H1 (cell line): ENCODE measurements around the gene PITX1. TPM values are rescaled to one million over a fixed set of nuclear protein-coding genes. Genes with fewer than 3 reads are reported as not detected.

Source experiments
- CTCF ChIA-PET: fragments of 300-600 bp; sonication (Branson Sonifier 250); formaldehyde crosslinking; loops from one replicate; lab custom pipeline; 2021; ENCODE audit not compliant: partially characterized antibody; lab: Charles Lee
- POLR2A ChIA-PET: fragments of 300-600 bp; sonication (Branson Sonifier 250); formaldehyde crosslinking; loops from one replicate; lab custom pipeline; 2021; ENCODE audit warnings: inconsistent platforms; ENCODE audit not compliant: partially characterized antibody; lab: Charles Lee
- DNase-seq, 2 experiments: peaks; one replicate each; pipeline versions ENCODE4 v3.0.0 to v3.0.0-alpha.2; 2010 to 2022; ENCODE audit warnings: low spot score in 2 of 2, low read depth in 1 of 2, mixed read lengths in 1 of 2
- FAIRE-seq: peaks from 2 replicates; lab custom pipeline; 2011; peaks lifted over from hg19 to GRCh38; lab: Jason Lieb, UNC
- H2AFZ ChIP-seq: 2 replicates; pipeline ENCODE4 v1.8.1; 2012; ENCODE audit warnings: low read length, inconsistent platforms
- H2AK5ac ChIP-seq: 2 replicates; pipeline ENCODE4 v1.6.1; 2013; ENCODE audit warnings: low read depth, low read length
- H2BK120ac ChIP-seq: replicated peaks from 2 replicates; pipeline ENCODE3; 2013; ENCODE audit warnings: low read depth, low read length, inconsistent platforms
- H2BK12ac ChIP-seq: 2 replicates; pipeline ENCODE4 v1.6.1; 2013; ENCODE audit warnings: low read depth, low read length
- H2BK15ac ChIP-seq: 2 replicates; pipeline ENCODE4 v1.6.1; 2013; ENCODE audit warnings: low read length
- H2BK20ac ChIP-seq: 2 replicates; pipeline ENCODE4 v1.6.1; 2013; ENCODE audit warnings: low read length
- H2BK5ac ChIP-seq: 2 replicates; pipeline ENCODE4 v1.6.1; 2013; ENCODE audit warnings: low read depth, low read length
- H3K14ac ChIP-seq: 2 replicates; pipeline ENCODE4 v1.6.1; 2013; ENCODE audit warnings: inconsistent platforms; ENCODE audit not compliant: insufficient read length
- H3K18ac ChIP-seq: 2 replicates; pipeline ENCODE4 v1.6.1; 2013; ENCODE audit warnings: low read length; ENCODE audit errors: extremely low read depth
- H3K23ac ChIP-seq: 2 replicates; pipeline ENCODE4 v1.6.1; 2013; ENCODE audit warnings: inconsistent platforms; ENCODE audit not compliant: insufficient read length
- H3K23me2 ChIP-seq: 2 replicates; pipeline ENCODE4 v1.6.1; 2013; ENCODE audit warnings: low read depth, low read length
- H3K27ac ChIP-seq: 2 replicates; pipeline ENCODE4 v1.6.1; 2011; ENCODE audit warnings: low read depth, low read length, inconsistent platforms
- H3K27me3 ChIP-seq, 4 experiments: replicated peaks in 1 of 4; 1 replicate in 1 of 4; 2 replicates in 3 of 4; pipeline versions ENCODE4 v1.6.1 to v1.8.1; 2011 to 2013; ENCODE audit warnings: low read length in 3 of 4, mild to moderate bottlenecking in 3 of 4, inconsistent platforms in 2 of 4, mixed read lengths in 2 of 4, moderate library complexity in 1 of 4; ENCODE audit not compliant: control insufficient read depth in 3 of 4, insufficient read depth in 3 of 4; ENCODE audit errors: extremely low read depth in 1 of 4
- H3K36me3 ChIP-seq, 4 experiments: 2 replicates each; pipeline versions ENCODE4 v1.6.1 to v1.8.1; 2011 to 2013; ENCODE audit warnings: mild to moderate bottlenecking in 4 of 4, low read length in 3 of 4, moderate library complexity in 2 of 4, control low read depth in 1 of 4, inconsistent platforms in 1 of 4; ENCODE audit not compliant: insufficient read depth in 4 of 4, control insufficient read depth in 2 of 4
- H3K4ac ChIP-seq: replicated peaks from 2 replicates; pipeline ENCODE3; 2013; ENCODE audit warnings: low read length, low read depth, mixed read lengths, inconsistent platforms; ENCODE audit not compliant: insufficient read length
- H3K4me1 ChIP-seq, 4 experiments: replicated peaks in 1 of 4; 1 replicate in 1 of 4; 2 replicates in 3 of 4; pipeline versions ENCODE4 v1.6.1 to v1.8.1; 2011 to 2013; ENCODE audit warnings: low read length in 3 of 4, inconsistent platforms in 2 of 4, mixed read lengths in 1 of 4; ENCODE audit not compliant: insufficient read depth in 4 of 4, control insufficient read depth in 3 of 4
- H3K4me2 ChIP-seq, 2 experiments: 2 replicates each; pipeline versions ENCODE4 v1.6.1 to v1.8.1; 2011 to 2013; ENCODE audit warnings: low read depth in 2 of 2, low read length in 2 of 2, control low read depth in 1 of 2, inconsistent platforms in 1 of 2, mild to moderate bottlenecking in 1 of 2; ENCODE audit not compliant: insufficient read depth in 1 of 2
- H3K4me3 ChIP-seq, 4 experiments: fragments of 200-600, 300-600 bp in 1 of 4; sonication (generic), shearing (Covaris generic), sonication (Bioruptor Twin) in 1 of 4; 2 replicates each; pipeline versions ENCODE4 v1.5.1 to v1.8.1; 2011 to 2016; ENCODE audit warnings: low read length in 4 of 4, low read depth in 3 of 4, control low read depth in 2 of 4, inconsistent platforms in 2 of 4, mild to moderate bottlenecking in 2 of 4, mixed read lengths in 1 of 4, moderate library complexity in 1 of 4; ENCODE audit not compliant: insufficient read depth in 2 of 4; ENCODE audit errors: extremely low read depth in 1 of 4
- H3K56ac ChIP-seq: replicated peaks from 2 replicates; pipeline ENCODE3; 2013; ENCODE audit warnings: low read depth, mild to moderate bottlenecking, mixed read lengths, low read length, inconsistent platforms; ENCODE audit not compliant: insufficient read length
- H3K79me1 ChIP-seq: 2 replicates; pipeline ENCODE4 v1.6.1; 2013; ENCODE audit warnings: low read depth, low read length, control low read depth
- H3K79me2 ChIP-seq, 2 experiments: 2 replicates each; pipeline versions ENCODE4 v1.6.1 to v1.8.1; 2012 to 2013; ENCODE audit warnings: low read length in 2 of 2, mild to moderate bottlenecking in 2 of 2, inconsistent platforms in 1 of 2; ENCODE audit not compliant: insufficient read depth in 2 of 2, control insufficient read depth in 1 of 2
- H3K9ac ChIP-seq, 4 experiments: replicated peaks in 1 of 4; 1 replicate in 1 of 4; 2 replicates in 3 of 4; pipeline versions ENCODE4 v1.6.1 to v1.8.1; 2011 to 2013; ENCODE audit warnings: low read depth in 3 of 4, low read length in 3 of 4, control low read depth in 2 of 4, mild to moderate bottlenecking in 2 of 4, moderate library complexity in 2 of 4, inconsistent platforms in 1 of 4; ENCODE audit errors: extremely low read depth in 1 of 4
- H3K9me3 ChIP-seq, 2 experiments: 2 replicates each; pipeline versions ENCODE4 v1.6.1 to v1.8.1; 2012 to 2013; ENCODE audit warnings: mild to moderate bottlenecking in 2 of 2, moderate library complexity in 2 of 2, control low read depth in 1 of 2, inconsistent platforms in 1 of 2, low read depth in 1 of 2, low read length in 1 of 2, mixed read lengths in 1 of 2; ENCODE audit not compliant: insufficient read depth in 2 of 2
- H4K20me1 ChIP-seq, 2 experiments: replicated peaks in 1 of 2; 2 replicates each; pipeline versions ENCODE3 to v1.8.1; 2011 to 2013; ENCODE audit warnings: inconsistent platforms in 2 of 2, low read length in 2 of 2, mild to moderate bottlenecking in 1 of 2; ENCODE audit not compliant: insufficient read depth in 2 of 2, control insufficient read depth in 1 of 2
- H4K5ac ChIP-seq: 2 replicates; pipeline ENCODE4 v1.6.1; 2013; ENCODE audit warnings: low read length, low read depth, mixed read lengths, inconsistent platforms; ENCODE audit not compliant: insufficient read length
- H4K8ac ChIP-seq: 2 replicates; pipeline ENCODE4 v1.8.0; 2013; ENCODE audit warnings: mild to moderate bottlenecking, moderate library complexity, low read length, inconsistent platforms; ENCODE audit not compliant: insufficient read depth; ENCODE audit errors: extremely low read depth
- H4K91ac ChIP-seq: replicated peaks from 2 replicates; pipeline ENCODE3; 2013; ENCODE audit warnings: low read length, mixed read lengths, inconsistent platforms; ENCODE audit not compliant: insufficient read length
- TAF1 ChIP-seq: IDR thresholded peaks from 2 replicates; pipeline ENCODE4 v1.6.1; 2011; ENCODE audit warnings: mild to moderate bottlenecking, low read depth, low read length
- WGBS, 2 experiments: shearing (Covaris generic) in 1 of 2; methylation state at CpG; one replicate each; pipeline versions ENCODE4 v1.1.6 to v1.1.7; 2013 to 2015; ENCODE audit warnings: low lambda C conversion rate in 2 of 2, mixed read lengths in 2 of 2, inconsistent platforms in 1 of 2, low coverage in 1 of 2, missing lambda C conversion rate in 1 of 2; ENCODE audit not compliant: insufficient replicate concordance in 2 of 2, insufficient coverage in 1 of 2, insufficient read length in 1 of 2; ENCODE audit errors: extremely low coverage in 1 of 2, missing lambda C conversion rate in 1 of 2; 5-methylcytosine and 5-hydroxymethylcytosine counted together
- polyA plus RNA-seq, 7 experiments: library from polyadenylated mRNA; depleted of rRNA in 3 of 7; stranded (reverse) in 5 of 7; unstranded in 2 of 7; fragments of >200 nt in 5 of 7; fragments of 200-250 nt in 2 of 7; gene quantifications; 1 replicate in 5 of 7; 2 replicates in 1 of 7; 4 replicates in 1 of 7; pipeline versions ENCODE4 v1.2.1 to v1.2.3, GENCODE V29; 2011 to 2013; ENCODE audit warnings: missing spikeins in 2 of 7, mixed read lengths in 2 of 7
- total RNA-seq: library from RNA; stranded (reverse); fragmentation: NEBNext Ultra II Directional; extraction: Animal tissue kit (Norgen Biotek cat#: 25700); gene quantifications from 2 replicates; pipeline ENCODE4 v1.2.1, GENCODE V29; 2021

PITX1 gene
- total and polyA plus RNA-seq, 2 of the 8 experiments (the other 6 are each of a cell fraction or from before 2014, with no cell fraction given) = 0.03 TPM; not detected in 1

- Histone ChIP-seq H2BK20ac (no peak overlapping the region), H3K4me1 (0 out of 7 replicates have a peak, but pooled peaks cover 0 to 4% (median 0%) of the 10 kb centered on the region in 4 experiments), H4K5ac (no peak overlapping the region), H2BK12ac (0 out of 2 replicates have a peak overlapping the region, but pooled peaks have one; percentile 27), H2AFZ (no peak overlapping the region), H3K27me3 (peaks cover 0 to 15% (median 11%) of the 10 kb centered on the region in 4 experiments; a peak in 6 of 7 replicates), H3K9me3 (no peaks in the 10 kb centered on the region), H3K14ac (no peak overlapping the region), H3K4me3 (no peak overlapping the region), H4K8ac (no peak overlapping the region), H2AK5ac (no peak overlapping the region), H3K4me2 (no peak overlapping the region), H3K36me3 (no peaks in the 10 kb centered on the region), H3K79me1 (no peaks in the 10 kb centered on the region), H4K91ac (no peak overlapping the region), H3K4ac (no peak overlapping the region), H3K79me2 (no peaks in the 10 kb centered on the region; a peak in 1 of 4 replicates), H3K9ac (no peak overlapping the region), H4K20me1 (peaks cover 0 to 2% of the 10 kb centered on the region in 2 experiments), H3K23me2 (no peaks in the 10 kb centered on the region), H3K56ac (no peak overlapping the region), H2BK5ac (no peak overlapping the region), H2BK120ac (no peak overlapping the region), H3K27ac (no peak overlapping the region), H3K23ac (no peak overlapping the region), H3K18ac (no peak overlapping the region), H2BK15ac (no peak overlapping the region)
- ChIA-PET POLR2A (interaction anchor here (1.2 to 1.7 kb wide), 3 partner anchors 10 to 19 kb away, joined by 3 to 4 read pairs (median 3); no protein-coding TSS in a partner anchor), CTCF (interaction anchor here (1.6 to 1.9 kb wide), 3 partner anchors 10 to 172 kb away, joined by 5 to 7 read pairs (median 6); no protein-coding TSS in a partner anchor)
- FAIRE-seq (no peak), DNase-seq (no peak)
- TF ChIP-seq TAF1 = no peak
- WGBS, 2 experiments = 82% methylated on average over 15 of the region's 16 CpGs; no CpG with 5 or more reads in 1 of the 2 experiments
Observed at GRCh38 chr5:135020111-135020895, 13.7 kb downstream of the PITX1 start.
